HCT116 (cell line): ENCODE results near the gene CEP152. TPM values are rescaled to one million over a fixed set of nuclear protein-coding genes. Genes with fewer than 3 reads are reported as not detected.

Source experiments
- ATAC-seq: fragments of 200-7000 bp; cut with Tn5 transposase; 2 replicates; pipeline ENCODE4 v1.9.1; 2020; ENCODE audit warnings: mild to moderate bottlenecking, moderate library complexity
- BruUV-seq: library from RNA; stranded (reverse); fragments of 400-500 nt; replicated peaks from 2 replicates; lab custom pipeline; 2021; lab: Mats Ljungman, UMichigan
- CTCF ChIA-PET: fragments of 300-600 bp; sonication (Branson Sonifier 250); formaldehyde crosslinking; loops from one replicate; lab custom pipeline; 2021; ENCODE audit warnings: antibody characterized with exemption; lab: Charles Lee
- POLR2A ChIA-PET: fragments of 300-600, 350-600 bp; sonication (Branson Sonifier 250); formaldehyde crosslinking; loops from one replicate; lab custom pipeline; 2021; ENCODE audit warnings: antibody characterized with exemption; lab: Charles Lee
- RAD21 ChIA-PET, 2 experiments: fragments of 300-600 bp; sonication (Branson Sonifier 250); formaldehyde crosslinking; loops; one replicate each; lab custom pipeline; 2023; ENCODE audit warnings: low total read pairs in 2 of 2; ENCODE audit not compliant: uncharacterized antibody in 2 of 2, unreplicated experiment in 2 of 2, low non-redundant PET in 1 of 2; lab: Charles Lee
- DNase-seq: peaks from one replicate; pipeline ENCODE4 v3.0.0-alpha.2; 2010; ENCODE audit warnings: low read depth, low spot score
- H2AFZ ChIP-seq: fragments of 200-600 bp; shearing (Covaris generic), sonication (generic); 2 replicates; pipeline ENCODE4 v1.6.1; 2017; ENCODE audit warnings: low read depth, mixed run types, mixed read lengths, antibody characterized with exemption, low read length; ENCODE audit not compliant: poor library complexity, severe bottlenecking
- H3K27ac ChIP-seq: 2 replicates; pipeline ENCODE4 v1.5.1; 2012; ENCODE audit warnings: low read depth, low read length
- H3K27me3 ChIP-seq: fragments of 200-600 bp; sonication (generic); 2 replicates; pipeline ENCODE4 v1.6.1; 2016; ENCODE audit warnings: mixed run types, low read length, mixed read lengths; ENCODE audit not compliant: insufficient read depth
- H3K36me3 ChIP-seq, 2 experiments: fragments of 200-500 bp in 1 of 2; fragments of 200-600 bp in 1 of 2; sonication (Bioruptor generic) in 1 of 2; sonication (generic) in 1 of 2; 2 replicates each; pipeline versions ENCODE4 v1.5.1 to v1.6.1; 2014 to 2016; ENCODE audit warnings: low read length in 2 of 2, inconsistent platforms in 1 of 2, mixed read lengths in 1 of 2, mixed run types in 1 of 2; ENCODE audit not compliant: insufficient read depth in 2 of 2, control insufficient read depth in 1 of 2
- H3K4me1 ChIP-seq, 2 experiments: fragments of 200-600 bp in 1 of 2; sonication (generic) in 1 of 2; 2 replicates each; pipeline versions ENCODE4 v1.5.1 to v1.6.1; 2012 to 2017; ENCODE audit warnings: low read length in 2 of 2, inconsistent platforms in 1 of 2, mild to moderate bottlenecking in 1 of 2, mixed read lengths in 1 of 2, mixed run types in 1 of 2, moderate library complexity in 1 of 2; ENCODE audit not compliant: insufficient read depth in 2 of 2, control insufficient read depth in 1 of 2
- H3K4me2 ChIP-seq: fragments of 200-600 bp; sonication (generic); 2 replicates; pipeline ENCODE4 v1.6.1; 2017; ENCODE audit warnings: mixed run types, low read length, mixed read lengths
- H3K4me3 ChIP-seq, 2 experiments: fragments of 200-600 bp in 1 of 2; sonication (generic) in 1 of 2; replicated peaks in 1 of 2; 2 replicates each; pipeline ENCODE4 v1.5.1; 2011 to 2016; ENCODE audit warnings: low read length in 2 of 2, control low read depth in 1 of 2, low read depth in 1 of 2, mild to moderate bottlenecking in 1 of 2, mixed read lengths in 1 of 2, mixed run types in 1 of 2
- H3K79me2 ChIP-seq: fragments of 200-600 bp; sonication (generic); 2 replicates; pipeline ENCODE4 v1.6.1; 2017; ENCODE audit warnings: mild to moderate bottlenecking, mixed run types, low read length, moderate library complexity, mixed read lengths; ENCODE audit not compliant: insufficient read depth
- H3K9ac ChIP-seq: fragments of 200-600 bp; sonication (generic); 2 replicates; pipeline ENCODE4 v1.6.1; 2016; ENCODE audit warnings: low read length, mixed read lengths
- H3K9me2 ChIP-seq: fragments of 200-600 bp; sonication (generic), shearing (Covaris generic); 2 replicates; pipeline ENCODE4 v1.6.1; 2017; ENCODE audit warnings: mixed run types, mild to moderate bottlenecking, moderate library complexity; ENCODE audit not compliant: insufficient read depth
- H3K9me3 ChIP-seq, 2 experiments: fragments of 200-500 bp in 1 of 2; fragments of 200-600 bp in 1 of 2; sonication (Bioruptor generic) in 1 of 2; sonication (generic) in 1 of 2; 2 replicates each; pipeline ENCODE4 v1.6.1; 2014 to 2017; ENCODE audit warnings: low read length in 2 of 2, mixed read lengths in 2 of 2, inconsistent platforms in 1 of 2, low read depth in 1 of 2, mild to moderate bottlenecking in 1 of 2, mixed run types in 1 of 2, moderate library complexity in 1 of 2; ENCODE audit not compliant: control insufficient read depth in 1 of 2, insufficient read depth in 1 of 2
- H4K20me1 ChIP-seq: fragments of 200-600 bp; sonication (generic), shearing (Covaris generic); 2 replicates; pipeline ENCODE4 v1.6.1; 2017; ENCODE audit warnings: mixed run types, mild to moderate bottlenecking, moderate library complexity; ENCODE audit not compliant: insufficient read depth
- CBX3 ChIP-seq: IDR thresholded peaks from 2 replicates; pipeline ENCODE4 v1.6.1; 2012; ENCODE audit warnings: low read depth
- CTCF ChIP-seq, 3 experiments: fragments of 200-600 bp in 1 of 3; sonication (generic) in 1 of 3; IDR thresholded peaks in 2 of 3; conservative IDR thresholded peaks in 1 of 3; 2 replicates each; pipeline ENCODE4 v1.5.1; 2012 to 2017; ENCODE audit warnings: low read depth in 2 of 3, low read length in 2 of 3, antibody characterized with exemption in 1 of 3, borderline replicate concordance in 1 of 3, control low read depth in 1 of 3, mild to moderate bottlenecking in 1 of 3, mixed read lengths in 1 of 3, mixed run types in 1 of 3, moderate library complexity in 1 of 3; ENCODE audit not compliant: insufficient read depth in 1 of 3
- ELF1 ChIP-seq: IDR thresholded peaks from 2 replicates; pipeline ENCODE4 v1.6.1; 2012; ENCODE audit warnings: low read depth, borderline replicate concordance
- EZH2 ChIP-seq: fragments of 200-600 bp; sonication (generic); IDR thresholded peaks from 2 replicates; pipeline ENCODE4 v1.6.1; 2017; ENCODE audit warnings: antibody characterized with exemption, mixed run types
- JUND ChIP-seq: IDR thresholded peaks from 2 replicates; pipeline ENCODE4 v1.6.1; 2012
- RAD21 ChIP-seq: IDR thresholded peaks from 2 replicates; pipeline ENCODE4 v1.6.1; 2012; ENCODE audit warnings: low read depth, mild to moderate bottlenecking
- SRF ChIP-seq: IDR thresholded peaks from 2 replicates; pipeline ENCODE4 v1.6.1; 2012; ENCODE audit warnings: low read depth
- TCF7L2 ChIP-seq: IDR thresholded peaks from 2 replicates; pipeline ENCODE4 v1.7.0; 2011; ENCODE audit warnings: borderline replicate concordance, inconsistent platforms; ENCODE audit not compliant: insufficient read depth, insufficient read length; ENCODE audit errors: extremely low read depth
- YY1 ChIP-seq: IDR thresholded peaks from 2 replicates; pipeline ENCODE4 v1.6.1; 2011; ENCODE audit warnings: low read length, low read depth, moderate library complexity, mild to moderate bottlenecking; ENCODE audit not compliant: insufficient replicate concordance; ENCODE audit errors: extremely low read depth
- ZBTB33 ChIP-seq: IDR thresholded peaks from 2 replicates; pipeline ENCODE4 v1.6.1; 2011; ENCODE audit warnings: mild to moderate bottlenecking, low read length, moderate library complexity; ENCODE audit not compliant: insufficient replicate concordance; ENCODE audit errors: extremely low read depth
- ZNF274 ChIP-seq: fragments of 200-500 bp; sonication (Bioruptor generic); IDR thresholded peaks from 2 replicates; pipeline ENCODE4 v1.6.1; 2014; ENCODE audit warnings: mild to moderate bottlenecking, low read depth, low read length, inconsistent platforms
- intact Hi-C: fragments of 100-400 bp; cut with micrococcal nuclease; formaldehyde crosslinking; loops from 2 replicates; pipeline ENCODE4 v1.10.0; 2022
- total RNA-seq: library from RNA; stranded (reverse); gene quantifications from one replicate; pipeline ENCODE4 v1.2.1, GENCODE V29; 2021; ENCODE audit not compliant: unreplicated experiment
- TF ChIP-seq, protein P1 (sequence below): IDR thresholded peaks from 2 replicates; pipeline ENCODE4 v1.6.1; 2012

Gene CEP152
- total RNA-seq, 1 experiment from 2014 or later, result 19.7 TPM

GRCh38 chr15:48833526-48834239 lies 22.8 kb upstream of the CEP152 start:
- Histone ChIP-seq H2AFZ (no peak overlapping the region), H3K9ac (no peak overlapping the region), H3K4me1 (no peaks in the 10 kb centered on the region), H3K36me3 (no peaks in the 10 kb centered on the region), H3K9me3 (no peaks in the 10 kb centered on the region), H4K20me1 (no peaks in the 10 kb centered on the region), H3K4me2 (no peak overlapping the region), H3K79me2 (no peaks in the 10 kb centered on the region), H3K27me3 (no peaks in the 10 kb centered on the region), H3K4me3 (no peak overlapping the region), H3K9me2 (no peaks in the 10 kb centered on the region), H3K27ac (no peak overlapping the region)
- DNase-seq, result no peak
- no peak for TF ChIP-seq CTCF (IDR thresholded peaks at IDR 0.05 in 2 of 3, conservative IDR thresholded peaks at IDR 0.05 in 1 of 3; ENCODE audit: borderline replicate concordance in 1 of 3, insufficient read depth in 1 of 3, low read depth in 2 of 3, low read length in 2 of 3)
- TF ChIP-seq SRF, result no peak
- no peak for TF ChIP-seq RAD21
- TF ChIP-seq ZNF274, result no peak
- TF ChIP-seq EZH2, result no peak
- no peak for TF ChIP-seq ZBTB33
- no peak for TF ChIP-seq YY1
- no peak for TF ChIP-seq JUND
- TF ChIP-seq ELF1, result no peak
- TF ChIP-seq CBX3, result no peak
- TF ChIP-seq, protein P1, sequence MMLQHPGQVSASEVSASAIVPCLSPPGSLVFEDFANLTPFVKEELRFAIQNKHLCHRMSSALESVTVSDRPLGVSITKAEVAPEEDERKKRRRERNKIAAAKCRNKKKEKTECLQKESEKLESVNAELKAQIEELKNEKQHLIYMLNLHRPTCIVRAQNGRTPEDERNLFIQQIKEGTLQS, result no peak
- no peak for TF ChIP-seq TCF7L2
- BruUV-seq, result no TSS peak
- ATAC-seq, result no peak
- POLR2A ChIA-PET, result no interaction called here
- intact Hi-C loops, result no loop called here
- CTCF ChIA-PET, result no interaction called here
- RAD21 ChIA-PET, result no interaction called here
